ENCODE data around the gene EXD3.

Gene EXD3

DNA sequence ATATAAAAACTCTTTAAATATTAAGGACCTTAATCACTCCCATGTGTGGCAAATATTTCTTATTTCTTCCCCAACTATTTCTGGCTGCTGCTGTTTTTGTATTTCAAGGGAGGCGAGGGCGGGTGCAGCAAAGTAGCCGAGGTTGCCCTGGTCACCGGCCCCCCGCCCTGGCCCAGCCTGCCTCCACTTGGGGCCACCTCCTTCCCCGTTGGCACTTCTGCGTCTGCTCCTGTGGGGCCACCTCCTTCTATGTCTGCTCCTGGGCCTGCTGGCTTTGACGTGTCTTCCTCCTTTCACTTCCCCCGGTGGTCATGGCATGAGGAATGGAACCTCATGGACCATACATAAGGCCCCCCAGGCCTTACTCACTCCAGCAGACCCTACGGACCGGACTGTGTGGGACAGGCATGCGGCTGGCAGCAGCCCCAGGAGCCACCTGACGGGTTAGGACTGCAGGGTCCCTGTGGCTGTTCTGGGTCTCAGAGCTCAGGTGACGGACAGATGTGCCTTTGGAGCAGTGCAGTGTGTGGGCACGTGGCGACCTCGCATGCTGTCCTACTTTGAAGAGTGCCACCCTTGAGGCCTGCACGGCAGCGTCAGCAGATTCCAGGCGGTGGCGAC is 24.0 kb upstream of the EXD3 start:
- DNase-seq, result no peak

DNA sequence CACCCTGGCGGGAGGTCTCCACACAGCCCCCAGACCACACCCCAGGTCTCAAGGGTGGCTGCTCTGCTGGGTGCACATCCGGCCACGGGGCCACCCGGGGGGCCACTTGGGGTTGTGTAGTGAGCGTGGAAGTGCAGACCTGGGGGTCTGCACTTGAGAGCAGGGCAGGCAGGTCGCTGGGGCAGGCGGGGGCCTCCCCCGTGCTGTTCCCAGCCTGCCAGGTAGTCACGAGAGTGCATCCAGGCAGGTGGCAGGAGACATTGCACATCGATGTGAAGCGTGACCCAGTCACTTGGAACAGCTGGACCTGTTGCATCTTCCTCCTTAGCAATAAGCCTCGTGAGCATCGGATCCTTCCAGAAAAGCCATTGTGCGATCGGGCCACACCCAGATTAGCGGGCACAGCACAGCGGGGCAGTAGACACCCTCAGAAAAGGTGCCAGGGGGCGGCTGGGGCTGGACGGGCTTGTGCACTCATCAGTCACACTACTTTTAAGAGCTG is 23.0 kb upstream of the EXD3 start:
- no peak for DNase-seq

DNA sequence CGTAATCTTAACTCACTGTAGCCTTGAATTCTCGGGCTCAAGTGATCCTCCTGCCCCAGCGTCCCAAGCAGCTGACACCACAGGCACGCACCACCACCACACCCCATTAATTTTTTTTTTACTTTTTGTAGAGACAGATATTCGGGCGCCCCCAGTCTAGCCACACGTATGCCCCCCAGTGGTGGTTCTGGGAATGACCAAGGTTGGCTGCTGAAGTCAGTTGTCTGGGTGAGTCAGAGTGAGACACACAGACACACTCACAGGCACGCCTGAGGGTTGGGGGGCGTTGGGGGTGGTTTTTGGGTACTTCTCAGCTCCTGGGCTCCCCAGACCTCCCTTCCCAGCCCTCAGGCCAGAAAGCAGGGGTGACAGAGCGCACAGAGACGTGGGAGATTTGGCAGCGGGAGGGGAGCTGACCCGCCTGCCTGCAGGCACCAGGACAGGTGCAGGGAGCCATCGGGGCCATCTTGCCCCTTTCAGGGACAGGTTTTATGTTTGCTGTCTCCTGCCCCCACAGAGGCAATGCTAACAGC is 22.4 kb upstream of the EXD3 start:
- peak in 1 of 2 experiments; percentile 20 for DNase-seq

DNA sequence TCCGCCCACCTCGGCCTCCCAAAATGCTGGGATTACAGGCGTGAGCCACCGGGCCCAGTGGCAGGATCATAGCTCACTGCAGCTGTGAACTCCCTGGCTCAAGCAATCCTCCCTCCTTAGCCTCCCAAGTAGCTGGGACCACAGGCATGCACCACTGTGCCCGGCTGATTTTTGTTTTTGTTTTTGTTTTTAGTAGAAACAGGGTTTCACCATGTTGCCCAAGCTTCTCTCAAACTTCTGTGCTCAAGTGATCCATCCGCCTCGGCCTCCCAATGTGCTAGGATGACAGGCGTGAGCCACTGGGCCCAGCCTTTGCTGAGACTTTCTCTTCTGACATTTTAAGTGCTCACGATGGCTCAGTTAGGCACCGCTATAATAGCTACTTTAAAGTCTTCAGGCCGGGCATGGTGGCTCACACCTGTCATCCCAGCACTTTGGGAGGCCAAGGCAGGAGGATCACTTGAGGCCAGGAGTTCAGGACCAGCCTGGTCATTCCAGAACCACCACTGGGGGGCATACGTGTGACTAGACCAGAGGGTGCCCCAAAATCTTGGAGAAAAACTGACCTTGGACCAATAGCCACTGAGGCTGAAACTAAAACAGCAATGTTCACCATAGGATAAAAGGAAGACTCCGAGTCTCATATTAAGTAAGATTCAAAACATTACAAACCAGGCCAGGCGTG is 21.3 kb upstream of the EXD3 start:
- DNase-seq, result no peak

DNA sequence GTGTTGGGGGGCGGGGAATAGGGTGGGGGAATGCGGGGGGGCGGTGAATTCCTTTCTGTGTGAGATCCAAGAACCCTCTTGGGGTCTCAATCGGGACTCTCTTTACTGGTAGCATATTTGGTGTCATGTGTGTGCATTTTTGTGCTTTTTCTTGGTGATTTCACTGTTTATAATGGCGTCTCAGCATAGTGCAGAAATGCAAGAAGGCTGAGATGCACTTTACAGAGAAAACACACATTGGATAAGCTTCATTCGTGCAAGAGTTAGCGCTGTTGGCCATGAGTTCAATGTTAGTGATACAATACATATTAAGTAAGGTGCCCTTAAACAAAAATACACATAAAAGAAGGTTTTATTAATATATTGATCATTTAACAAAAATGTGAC is 19.0 kb upstream of the EXD3 start:
- no peak for DNase-seq

DNA sequence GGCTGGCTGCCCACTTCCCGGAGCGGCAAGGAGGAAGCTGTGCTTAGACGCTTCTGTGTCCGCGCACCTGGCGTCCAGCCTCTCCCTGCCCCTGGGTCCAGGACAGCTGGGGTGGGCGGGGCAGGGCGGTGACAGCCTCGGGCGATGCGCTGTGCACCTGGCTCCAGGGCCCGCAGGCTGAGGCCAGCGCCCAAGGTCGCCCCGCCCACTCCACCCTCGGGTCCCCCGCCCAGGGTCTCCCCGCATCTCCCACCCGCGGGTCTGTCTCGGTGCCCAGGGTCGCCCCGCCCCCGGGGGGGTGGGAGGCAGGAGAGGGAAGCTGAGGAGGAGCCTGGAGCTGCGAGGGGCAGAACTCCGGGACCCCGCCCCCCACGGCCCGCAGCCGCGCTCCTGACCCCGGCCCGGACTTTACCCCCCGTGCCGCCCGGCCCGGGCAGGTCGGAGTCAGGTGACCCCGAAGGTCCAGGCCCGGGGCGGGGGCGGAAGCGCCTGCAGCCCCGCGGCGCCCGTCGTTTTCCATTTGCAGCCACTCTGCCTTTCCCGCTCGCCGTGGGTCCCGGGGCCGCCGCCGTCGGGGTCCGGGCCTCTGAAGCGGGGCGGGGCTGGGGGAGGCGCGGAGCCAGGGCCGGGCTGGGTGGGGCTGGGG is 18.4 kb upstream of the EXD3 start, which contains the start of gene ENTPD8:
ENTPD8 (minus strand) TSS at position 69 of the 646 bp plus-strand sequence. CDS start 3,072 bp downstream, outside the sequence.
- DNase-seq, result no peak

DNA sequence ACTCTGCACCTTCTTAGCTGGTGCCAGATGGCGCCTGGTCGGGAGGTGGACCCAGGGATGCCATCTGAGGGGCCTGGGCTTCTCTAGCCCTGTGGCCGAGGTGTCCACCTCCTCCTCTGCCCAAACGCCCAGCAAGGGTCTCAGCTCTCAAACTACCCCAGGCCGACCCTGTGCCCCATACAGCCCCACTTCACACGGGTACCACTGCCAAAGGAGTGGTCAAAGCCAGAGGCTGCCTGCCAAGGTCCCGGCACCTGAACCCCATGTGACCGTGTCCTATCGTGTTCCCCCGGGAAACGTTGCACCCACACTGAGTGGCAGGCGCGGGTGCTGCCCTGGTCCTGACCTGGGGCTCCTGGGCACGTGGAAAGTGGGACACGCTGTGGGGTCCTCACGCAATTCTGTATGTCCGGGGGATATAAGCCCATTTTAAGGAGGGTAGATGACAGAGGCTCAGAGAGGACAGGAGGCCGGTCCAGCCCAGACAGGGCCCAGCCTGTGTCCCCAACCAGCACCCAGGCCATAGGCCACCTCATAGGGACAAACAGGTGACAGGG is 16.3 kb upstream of the EXD3 start:
- no peak for DNase-seq

DNA sequence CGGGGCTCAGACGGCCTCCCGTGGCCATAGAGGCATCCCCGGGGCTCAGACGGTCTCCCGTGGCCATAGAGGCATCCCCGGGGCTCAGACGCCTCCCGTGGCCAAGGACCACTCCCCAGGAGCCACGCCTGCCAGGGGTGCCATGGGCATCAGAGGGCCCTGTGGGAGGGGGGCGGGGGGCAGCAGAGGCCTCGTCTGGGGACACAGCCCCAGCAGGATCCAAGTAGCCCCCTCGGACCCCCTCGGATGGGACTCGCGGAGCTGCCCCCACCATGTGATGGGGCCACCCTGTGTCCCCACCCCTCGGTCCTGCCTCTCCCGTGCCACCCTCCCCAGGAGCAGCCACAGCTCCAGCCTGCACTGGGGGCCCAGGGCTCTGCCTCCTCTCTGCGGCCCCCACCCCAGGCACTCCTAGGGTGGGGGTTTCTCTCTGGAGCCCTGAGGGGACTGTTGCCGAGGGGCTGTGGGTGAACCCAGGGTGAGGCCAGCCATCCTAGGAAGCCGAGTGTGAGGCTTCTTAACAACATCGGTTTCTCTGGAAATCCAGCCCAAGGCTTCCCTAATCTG is 15.7 kb upstream of the EXD3 start:
- DNase-seq, result no peak

DNA sequence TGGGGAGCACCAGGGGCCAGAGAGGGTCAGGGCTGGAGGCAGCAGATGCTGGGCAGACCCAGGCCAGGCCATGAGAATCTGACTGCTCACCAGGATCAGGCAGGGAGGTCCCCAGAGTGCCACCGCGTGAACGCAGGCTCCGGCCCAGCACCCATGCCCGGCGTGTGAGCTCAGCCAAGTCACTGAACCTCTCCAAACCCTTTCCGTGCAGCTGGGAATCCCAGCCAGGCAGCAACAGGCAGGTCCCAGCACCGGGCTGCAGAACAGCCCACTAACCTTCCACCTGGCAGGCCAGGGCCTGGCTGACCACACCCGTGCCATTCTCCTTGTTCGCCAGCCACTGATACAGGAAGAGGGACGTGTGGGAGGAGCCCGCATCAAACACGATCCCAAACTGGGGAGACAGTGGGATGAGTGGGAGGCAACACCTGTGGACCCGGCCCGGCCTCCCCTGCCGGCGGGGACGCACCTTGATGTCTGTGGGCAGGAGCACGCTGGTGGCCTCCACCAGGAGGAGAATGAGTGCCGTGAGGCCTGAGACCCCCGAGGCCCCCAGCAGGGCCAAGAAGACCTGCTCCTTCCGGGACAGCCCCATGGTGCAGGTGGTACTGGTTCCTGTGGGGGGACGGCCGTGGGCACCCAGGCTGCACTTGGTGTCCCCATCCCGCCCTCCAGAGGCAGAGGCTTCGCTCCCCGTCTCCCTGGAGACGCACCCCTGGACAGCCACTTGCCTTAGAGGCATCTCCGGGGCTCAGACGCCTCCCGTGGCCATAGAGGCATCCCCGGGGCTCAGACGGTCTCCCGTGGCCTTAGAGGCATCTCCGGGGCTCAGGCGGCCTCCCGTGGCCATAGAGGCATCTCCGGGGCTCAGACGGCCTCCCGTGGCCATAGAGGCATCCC is 15.0 kb upstream of the EXD3 start:
- no peak for DNase-seq

DNA sequence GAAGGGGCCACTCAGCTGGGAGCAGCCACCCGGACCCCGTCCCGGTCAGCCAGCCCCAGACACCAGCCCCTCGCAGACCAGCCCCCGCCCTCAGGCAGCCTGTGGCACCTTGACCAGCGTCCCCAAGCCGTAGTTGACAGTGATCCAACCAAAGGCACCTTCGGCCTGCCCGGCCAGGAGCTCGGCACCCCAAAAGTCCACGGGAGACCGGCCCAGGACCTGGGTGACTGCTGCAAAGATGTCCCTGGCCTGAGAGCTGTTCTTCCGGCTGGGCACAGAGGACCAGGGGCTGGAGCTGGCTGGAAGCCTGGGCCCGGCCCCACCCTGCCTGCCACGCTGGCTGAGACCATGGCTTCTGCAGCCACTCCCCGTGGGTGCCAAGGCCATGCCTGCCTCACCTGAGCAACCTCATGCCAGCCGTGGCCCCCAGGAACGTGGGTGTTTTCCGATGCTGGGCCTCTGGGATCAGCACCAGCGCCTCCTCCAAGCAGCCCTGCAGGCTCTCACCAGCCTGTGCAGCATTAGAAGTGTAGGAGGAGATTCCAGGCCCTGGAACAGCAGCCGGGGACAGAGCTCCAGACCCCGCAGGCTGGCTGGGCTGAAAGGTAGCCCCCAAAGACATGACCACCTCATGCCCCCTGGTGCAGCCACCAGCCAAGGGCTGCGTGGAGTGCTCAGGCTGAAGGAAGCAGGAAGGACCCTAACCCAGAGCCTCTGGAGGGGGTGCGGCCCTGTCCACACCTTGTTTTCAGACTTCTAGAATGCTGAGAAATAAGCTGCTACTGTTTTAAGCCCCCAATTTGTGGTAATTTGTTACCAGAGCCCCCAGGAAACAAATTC is 14.0 kb upstream of the EXD3 start:
- DNase-seq, result no peak

DNA sequence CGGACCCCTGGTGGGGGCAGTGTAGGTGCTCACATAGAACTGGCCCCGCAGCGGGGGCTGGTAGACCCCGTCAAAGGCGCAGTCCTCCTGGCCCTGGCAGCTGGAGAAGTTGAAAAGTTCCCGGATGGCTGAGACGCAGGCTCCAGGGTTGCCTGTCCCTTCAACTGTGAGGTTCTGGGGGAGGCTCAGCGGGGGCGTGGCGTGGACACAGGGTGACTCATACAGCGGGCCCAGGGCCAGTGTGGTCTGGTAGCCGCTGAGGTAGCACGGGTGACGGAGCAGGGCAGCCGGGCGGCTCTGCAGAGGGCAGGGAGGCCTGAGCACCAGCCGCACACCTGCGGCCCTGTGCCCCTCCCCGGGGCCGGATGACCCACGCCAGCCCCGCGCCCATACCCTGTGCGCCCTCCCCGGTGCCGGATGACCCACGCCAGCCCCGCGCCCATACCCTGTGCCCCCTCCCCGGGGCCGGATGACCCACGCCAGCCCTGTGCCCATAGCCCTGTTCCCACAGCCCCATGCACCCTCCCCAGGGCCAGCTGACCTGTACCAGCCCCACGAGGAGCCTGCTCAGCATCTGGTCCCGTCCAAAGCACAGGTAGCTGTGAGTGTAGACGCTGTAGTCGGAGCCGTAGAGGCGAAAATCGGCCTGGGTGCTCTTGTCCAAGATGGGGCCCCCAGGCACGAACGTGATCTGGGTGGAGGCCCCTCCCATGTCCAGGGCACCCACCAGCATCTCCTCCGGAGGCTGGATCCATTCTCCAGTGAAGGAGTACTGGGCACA is 13.2 kb upstream of the EXD3 start:
- DNase-seq, result no peak

DNA sequence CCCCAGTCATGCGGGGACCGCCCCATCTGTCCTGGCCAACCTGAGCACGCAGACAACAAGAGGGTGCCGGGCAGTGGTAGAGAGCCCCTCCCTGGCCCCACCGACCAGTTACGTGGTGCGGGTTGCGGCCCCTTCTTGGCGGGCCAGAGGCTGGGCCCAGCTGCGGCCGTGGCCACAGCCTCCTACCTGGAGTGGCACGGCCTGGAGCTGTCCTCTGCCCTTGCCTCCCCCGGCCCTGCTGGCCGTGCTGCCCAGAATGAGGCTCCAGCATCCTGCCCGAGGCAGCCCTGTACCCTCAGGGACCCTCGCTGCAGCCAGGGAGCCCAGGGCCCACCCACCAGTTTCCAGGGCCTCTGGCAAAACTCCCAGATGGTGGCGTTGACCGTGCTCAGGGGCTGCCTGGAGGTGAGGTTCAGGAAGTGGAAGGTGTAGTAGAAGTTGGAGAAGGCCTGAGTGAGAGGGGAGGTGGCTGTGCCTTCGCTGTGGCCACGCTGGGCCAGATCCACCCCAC is 12.5 kb upstream of the EXD3 start:
- DNase-seq, result no peak

DNA sequence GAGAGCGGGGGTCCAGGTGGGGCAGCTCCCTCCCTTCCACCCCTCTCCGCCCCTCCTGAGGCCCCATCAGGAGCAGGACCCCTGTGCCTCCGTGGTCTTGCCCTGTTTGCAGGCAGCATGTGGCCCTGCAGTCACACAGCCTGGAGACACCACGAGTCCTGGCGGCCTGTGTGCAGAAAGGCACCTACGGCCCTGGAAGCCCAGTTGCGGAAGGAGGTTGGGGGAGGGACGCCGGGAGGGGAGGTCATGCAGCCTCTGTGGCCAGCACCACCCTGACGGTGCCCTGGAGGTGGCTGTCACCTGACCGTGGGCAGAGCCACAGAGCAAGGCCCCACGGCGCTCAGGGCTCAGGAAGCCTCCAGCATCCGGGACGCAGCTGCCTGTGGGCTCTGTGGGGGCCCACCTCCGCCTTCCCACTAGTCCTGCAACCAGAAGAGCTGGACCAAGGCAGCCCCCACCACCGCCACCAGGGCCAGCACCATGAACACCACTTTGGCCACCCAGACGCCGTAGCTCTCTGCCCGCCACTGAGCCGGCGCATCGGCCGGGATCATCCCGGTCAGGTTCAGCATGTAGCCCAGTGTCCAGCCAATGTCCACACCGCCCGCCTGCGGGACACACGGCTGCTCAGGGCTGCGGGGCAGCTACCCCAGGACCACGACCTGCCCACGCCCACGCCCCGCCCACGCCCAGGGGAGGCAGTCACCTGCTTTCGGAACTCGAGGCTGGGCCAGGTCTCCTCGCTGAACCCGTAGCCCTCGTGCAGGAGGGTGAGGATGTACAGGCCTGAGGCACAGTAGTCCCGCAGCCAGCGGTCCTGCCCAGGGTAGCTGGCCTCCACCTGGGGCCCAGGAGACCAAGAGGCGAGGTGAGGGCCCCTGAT is 11.8 kb upstream of the EXD3 start:
- no peak for DNase-seq

DNA sequence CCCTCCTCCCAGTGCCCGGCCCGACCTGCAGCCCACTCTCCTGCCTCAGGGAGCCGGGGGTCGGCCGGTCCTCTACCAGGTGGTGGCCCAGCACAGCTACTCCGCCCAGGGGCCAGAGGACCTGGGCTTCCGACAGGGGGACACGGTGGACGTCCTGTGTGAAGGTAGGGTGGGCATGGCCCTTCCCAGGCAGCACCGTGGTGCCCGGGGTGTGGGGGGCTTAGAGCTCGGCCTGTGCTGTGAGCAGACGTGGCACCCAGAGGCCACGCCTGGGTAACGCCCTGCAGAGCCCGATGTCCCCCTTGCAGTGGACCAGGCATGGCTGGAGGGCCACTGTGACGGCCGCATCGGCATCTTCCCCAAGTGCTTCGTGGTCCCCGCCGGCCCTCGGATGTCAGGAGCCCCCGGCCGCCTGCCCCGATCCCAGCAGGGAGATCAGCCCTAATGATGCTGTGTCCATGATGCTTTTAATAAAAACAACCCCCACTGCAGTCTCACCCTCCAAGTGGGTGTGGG is 11.0 kb upstream of the EXD3 start:
- no peak for DNase-seq

DNA sequence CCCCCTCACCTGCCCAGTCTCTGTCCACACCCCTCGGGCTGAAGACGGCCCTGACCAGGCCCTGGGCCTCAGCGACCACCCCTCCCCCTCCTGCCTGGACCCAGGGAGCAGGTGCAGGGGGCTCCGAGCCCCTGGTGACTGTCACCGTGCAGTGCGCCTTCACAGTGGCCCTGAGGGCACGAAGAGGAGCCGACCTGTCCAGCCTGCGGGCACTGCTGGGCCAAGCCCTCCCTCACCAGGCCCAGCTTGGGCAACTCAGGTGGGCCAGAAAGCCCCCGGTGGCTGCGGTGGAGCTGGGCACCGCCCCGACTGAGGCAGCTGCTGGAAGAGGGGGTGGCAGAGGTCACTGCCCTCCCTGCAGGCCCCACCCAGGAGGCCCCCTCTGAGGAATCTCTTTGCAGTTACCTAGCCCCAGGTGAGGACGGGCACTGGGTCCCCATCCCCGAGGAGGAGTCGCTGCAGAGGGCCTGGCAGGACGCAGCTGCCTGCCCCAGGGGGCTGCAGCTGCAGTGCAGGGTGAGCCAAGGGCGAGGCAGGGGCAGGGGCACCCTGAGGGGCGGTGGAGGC is 10.5 kb upstream of the EXD3 start:
- DNase-seq, result no peak

DNA sequence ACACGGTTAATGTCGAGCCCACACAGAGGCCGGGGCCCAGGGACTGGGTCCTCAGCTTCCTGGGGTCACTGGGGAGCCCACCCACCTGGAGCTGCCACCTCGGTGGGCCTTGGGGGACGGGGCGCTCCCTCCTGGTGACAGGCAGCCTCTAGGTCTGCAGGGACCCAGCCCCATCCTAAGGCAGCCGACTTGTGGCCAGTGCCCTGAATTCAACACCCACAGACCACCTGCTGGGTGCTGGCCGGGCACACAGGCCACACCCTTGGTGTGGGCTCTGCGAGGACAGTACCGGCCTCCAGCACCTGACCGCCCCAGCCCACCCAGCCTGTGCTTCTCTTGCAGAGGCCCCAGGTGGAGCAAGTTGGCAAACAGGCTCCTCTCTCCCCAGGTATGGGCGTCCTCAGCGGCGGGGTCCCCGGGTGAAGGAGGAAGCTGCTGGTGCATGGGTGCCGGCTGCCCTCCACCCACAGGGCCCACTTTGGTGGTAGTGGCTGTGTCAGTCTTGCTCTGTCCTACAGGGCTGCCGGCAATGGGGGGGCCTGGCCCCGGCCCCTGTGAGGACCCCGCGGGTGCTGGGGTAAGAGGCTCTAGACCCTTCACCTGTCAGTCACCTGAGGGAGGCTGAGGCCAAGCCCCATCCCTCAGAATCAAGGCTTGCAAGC is 9.9 kb upstream of the EXD3 start:
- no peak for DNase-seq

DNA sequence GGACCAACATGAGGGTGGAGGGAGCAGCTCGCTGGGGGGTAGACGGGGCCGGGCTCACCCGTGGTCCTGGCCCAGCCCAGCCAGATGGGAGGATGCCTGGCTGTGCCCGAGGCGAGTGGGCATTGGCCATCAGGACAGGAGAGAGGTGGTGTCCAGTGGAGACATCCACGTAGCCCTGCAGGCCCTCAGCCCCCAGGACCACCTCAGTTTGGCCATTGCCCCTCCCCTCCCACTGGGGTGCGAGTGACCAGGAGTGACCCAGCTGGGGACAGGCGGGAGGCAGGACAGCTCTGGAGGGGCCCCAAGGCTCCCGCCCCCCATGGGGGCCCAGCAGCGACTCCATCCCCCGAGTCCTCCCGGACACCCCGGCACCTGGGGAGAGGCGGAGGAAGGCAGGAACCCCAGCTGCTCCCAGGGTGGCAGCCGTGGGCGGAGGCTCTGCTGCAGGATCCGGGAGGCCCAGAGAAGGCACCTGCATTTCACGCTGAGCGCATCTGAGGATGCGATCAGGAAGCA is 8.5 kb upstream of the EXD3 start:
- no peak for DNase-seq
